DMS153 treated with DMSO at 0.1 percent for 48 hours (cell line): ENCODE results near the gene KDM2A.

Experiments used
- DNase-seq: peaks from one replicate; lab custom pipeline; 2025; ENCODE audit not compliant: unreplicated experiment; lab: John Stamatoyannopoulos, UW

KDM2A gene

GRCh38 chr11:67271205-67271540, 152.1 kb downstream of the KDM2A start:
- no peak for DNase-seq

- peak; percentile 90 for DNase-seq
These were observed 152.7 kb downstream of the KDM2A start for GRCh38 chr11:67271541-67272284.

GRCh38 chr11:67272327-67273259, 153.5 kb downstream of the KDM2A start:
- no peak for DNase-seq

DNA sequence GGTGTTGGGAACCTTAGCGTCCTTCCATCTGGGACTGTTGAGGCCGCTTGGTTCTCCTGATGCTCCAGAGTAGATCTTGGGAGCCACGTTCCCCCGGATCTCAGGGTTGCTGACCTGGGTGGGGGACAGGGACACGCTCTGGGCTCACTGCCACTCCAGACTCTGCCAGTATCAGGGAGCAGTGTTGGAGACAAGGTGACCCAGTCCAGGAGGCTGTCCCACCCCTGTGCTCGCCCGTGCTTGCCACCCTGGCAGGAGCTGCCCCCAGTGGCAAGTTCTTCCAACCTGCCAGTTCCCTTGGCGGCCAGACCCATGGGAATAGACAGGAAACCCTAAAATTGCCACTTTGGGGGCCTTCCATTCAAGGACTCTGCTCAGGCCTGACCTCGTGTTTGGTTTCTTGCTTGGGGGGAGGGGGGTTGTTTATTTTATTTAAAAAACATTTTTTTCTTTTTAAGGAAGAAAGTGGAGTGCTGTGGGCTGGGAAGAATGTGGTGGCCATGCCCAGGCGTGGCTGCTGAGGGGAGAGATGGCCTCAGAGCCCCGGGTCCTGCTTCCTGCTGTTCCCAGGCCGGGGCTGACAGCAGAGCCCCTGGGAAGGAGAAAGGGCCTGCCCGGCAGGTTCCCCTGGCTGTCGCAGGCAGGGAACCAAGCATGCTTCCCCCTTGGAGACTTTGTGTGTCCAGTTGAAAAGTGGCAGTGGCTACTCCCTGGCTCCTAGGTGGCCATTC, 154.4 kb downstream of the KDM2A start:
- DNase-seq: no peak

- no peak for DNase-seq
These were observed 155.9 kb downstream of the KDM2A start for GRCh38 chr11:67274768-67275605.

- DNase-seq: no peak
These were observed 156.7 kb downstream of the KDM2A start for GRCh38 chr11:67275606-67276409.

- no peak for DNase-seq
These were observed 157.7 kb downstream of the KDM2A start for GRCh38 chr11:67276781-67277230.

GRCh38 chr11:67277231-67277961, 158.3 kb downstream of the KDM2A start:
- peak; percentile 89 for DNase-seq

GRCh38 chr11:67278135-67278938, 159.3 kb downstream of the KDM2A start:
- DNase-seq: no peak

DNA sequence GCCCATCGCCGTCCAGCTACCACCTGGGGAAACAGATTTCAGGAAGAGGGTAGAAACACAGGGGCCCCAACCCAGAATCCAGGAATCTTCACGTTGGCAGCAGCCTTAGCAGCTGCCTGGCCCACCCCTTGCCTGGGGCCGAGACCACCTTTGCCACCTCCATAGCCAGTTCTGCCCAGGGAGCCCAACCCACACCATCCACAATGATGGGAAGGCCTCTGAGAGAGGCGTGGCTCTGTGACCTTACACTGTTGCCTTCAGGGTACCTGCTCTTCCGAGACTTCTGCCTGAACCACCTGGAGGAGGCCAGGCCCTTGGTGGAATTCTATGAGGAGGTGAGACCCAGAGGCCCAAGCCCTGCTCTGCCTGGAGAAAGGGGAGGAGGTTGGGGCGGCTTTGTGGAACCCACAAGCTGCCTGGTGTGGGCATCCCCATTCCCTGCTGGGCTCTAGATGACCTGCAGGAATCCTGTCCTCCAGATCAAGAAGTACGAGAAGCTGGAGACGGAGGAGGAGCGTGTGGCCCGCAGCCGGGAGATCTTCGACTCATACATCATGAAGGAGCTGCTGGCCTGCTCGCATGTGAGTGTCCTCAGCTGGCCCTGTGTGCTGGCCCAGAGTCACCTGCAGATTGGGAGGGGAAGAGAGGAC, 160.0 kb downstream of the KDM2A start:
- DNase-seq: no peak

DNA sequence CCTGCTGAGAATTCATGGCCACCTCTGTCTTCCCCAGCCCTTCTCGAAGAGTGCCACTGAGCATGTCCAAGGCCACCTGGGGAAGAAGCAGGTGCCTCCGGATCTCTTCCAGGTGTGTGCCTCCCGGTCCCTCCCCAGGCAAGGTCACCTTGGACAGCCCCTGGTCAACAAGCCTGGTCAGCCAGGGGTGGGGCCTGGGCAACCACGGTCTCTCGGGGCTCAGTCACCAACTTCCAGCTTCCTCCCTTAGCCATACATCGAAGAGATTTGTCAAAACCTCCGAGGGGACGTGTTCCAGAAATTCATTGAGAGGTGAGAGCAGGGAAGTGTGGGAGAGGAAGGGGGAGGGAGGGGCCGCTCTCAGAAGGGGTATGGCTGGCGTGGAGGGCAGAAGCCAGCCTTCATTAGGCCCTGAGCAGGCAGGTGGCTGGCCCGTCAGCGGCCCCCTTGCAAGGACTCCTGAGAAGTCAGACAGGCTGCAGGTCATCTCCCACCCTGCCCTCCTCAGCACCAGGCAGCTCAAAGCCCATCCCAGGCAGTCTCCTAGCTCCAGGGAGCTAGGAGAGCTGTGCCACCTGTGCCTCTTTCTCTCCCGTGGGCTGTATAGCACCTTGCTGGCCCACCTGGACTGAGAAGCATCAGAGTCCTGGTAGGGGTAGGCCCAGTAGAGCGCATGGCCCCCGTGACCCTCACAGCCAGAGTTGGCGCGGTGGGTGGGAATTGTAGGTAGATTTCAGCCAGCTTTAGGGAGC, 160.7 kb downstream of the KDM2A start:
- no peak for DNase-seq

DNA sequence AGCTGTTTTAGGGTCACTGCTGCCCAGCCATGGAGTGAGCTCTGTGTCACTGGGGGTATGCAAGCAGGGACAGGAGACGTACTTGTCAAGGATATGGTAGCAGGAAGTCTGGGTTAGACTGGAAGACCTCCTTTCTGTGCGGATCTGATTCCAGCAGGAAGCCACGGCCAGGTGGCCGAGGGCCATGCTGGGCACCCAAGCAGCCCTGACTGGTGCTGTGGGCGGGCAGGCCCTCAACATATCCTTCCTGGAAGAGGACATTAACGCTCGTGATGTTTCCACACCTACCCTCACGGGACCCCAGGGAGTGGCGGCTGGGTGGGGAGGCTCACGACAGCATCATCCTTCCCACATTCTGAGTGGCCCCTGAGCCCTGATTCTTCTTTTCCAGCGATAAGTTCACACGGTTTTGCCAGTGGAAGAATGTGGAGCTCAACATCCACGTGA, 161.3 kb downstream of the KDM2A start:
- no peak for DNase-seq

DNA sequence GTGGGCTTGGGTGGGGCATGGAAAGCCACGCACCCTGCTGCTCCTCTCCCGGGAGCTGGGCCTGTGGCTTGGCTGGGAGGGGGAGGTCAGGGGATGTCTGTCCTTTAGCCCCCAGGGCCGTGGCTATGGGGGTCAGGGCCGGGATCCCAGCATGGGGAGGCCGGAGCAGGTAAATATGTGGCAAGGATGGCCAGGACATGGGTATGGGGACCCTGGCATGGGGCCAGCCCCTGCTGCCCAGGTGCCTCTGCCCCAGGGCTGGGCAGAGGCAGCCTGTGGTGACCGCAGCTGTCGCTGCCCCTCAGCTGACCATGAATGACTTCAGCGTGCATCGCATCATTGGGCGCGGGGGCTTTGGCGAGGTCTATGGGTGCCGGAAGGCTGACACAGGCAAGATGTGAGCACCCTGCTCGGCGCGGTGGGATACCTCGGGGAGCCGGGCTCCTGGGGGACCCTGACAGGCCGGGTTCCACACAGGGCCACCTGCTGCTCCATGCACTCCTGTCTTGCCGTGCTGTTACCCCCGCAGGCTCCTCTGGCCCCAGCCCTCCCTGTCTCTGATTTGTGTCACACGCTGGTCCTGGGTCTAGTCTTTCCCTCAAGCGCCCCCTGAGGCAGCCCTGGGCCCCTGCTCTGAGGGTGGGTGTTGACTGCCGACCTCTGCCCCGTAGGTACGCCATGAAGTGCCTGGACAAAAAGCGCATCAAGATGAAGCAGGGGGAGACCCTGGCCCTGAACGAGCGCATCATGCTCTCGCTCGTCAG, 161.9 kb downstream of the KDM2A start:
- DNase-seq: no peak

GRCh38 chr11:67281552-67282150, 162.6 kb downstream of the KDM2A start:
- no peak for DNase-seq

DNA sequence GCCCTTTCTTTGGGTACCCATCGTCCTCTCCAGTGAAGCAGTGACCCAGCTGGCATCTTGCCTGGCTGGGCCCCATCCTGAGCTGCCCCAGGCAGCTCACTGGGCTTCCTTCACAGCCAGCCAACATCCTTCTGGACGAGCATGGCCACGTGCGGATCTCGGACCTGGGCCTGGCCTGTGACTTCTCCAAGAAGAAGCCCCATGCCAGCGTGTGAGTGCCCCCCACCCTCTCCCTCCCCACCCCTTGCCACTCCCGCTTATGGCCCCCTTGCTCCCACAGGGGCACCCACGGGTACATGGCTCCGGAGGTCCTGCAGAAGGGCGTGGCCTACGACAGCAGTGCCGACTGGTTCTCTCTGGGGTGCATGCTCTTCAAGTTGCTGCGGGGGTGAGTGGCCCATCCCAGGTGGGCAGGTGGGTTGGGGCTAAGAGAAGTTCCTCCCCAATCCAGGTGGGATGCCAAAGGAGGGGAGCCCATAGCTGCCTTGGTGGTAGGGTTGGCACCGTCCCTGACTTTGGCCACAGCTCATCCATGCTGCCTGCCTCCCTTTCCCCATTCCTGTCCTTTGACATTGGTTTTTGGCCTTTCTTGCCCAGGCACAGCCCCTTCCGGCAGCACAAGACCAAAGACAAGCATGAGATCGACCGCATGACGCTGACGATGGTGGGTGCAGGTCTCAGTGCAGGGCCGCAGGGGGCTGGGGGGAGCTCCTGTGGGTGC, 163.3 kb downstream of the KDM2A start:
- DNase-seq: no peak
